T47D (cell line): ENCODE results near the gene KIAA1671.

Experiments
- DNase-seq, 2 experiments: peaks; one replicate each; pipeline versions ENCODE4 v3.0.0 to v3.0.0-alpha.2; 2011 to 2012; ENCODE audit warnings: low read depth in 1 of 2, low spot score in 1 of 2
- JUND ChIP-seq: IDR thresholded peaks from 2 replicates; pipeline ENCODE4 v1.6.1; 2012; ENCODE audit warnings: low read depth
- in situ Hi-C: cut with HindIII; loops from 2 replicates; pipeline ENCODE4 v1.10.0; 2016; ENCODE audit warnings: low sequenced_read_pairs, low pct_unique_long_range_greater_than_20kb

The KIAA1671 gene

GRCh38 chr22:25066861-25067435 lies 114.4 kb downstream of the KIAA1671 start:
- no peak for TF ChIP-seq JUND
- in situ Hi-C loops, result no loop called here
- no peak for DNase-seq

GRCh38 chr22:25067851-25068421 lies 115.4 kb downstream of the KIAA1671 start:
- no peak for DNase-seq
- no peak for TF ChIP-seq JUND
- in situ Hi-C loops, result no loop called here

- DNase-seq, result no peak
Observed at GRCh38 chr22:25068707-25069106, 116.2 kb downstream of the KIAA1671 start.

GRCh38 chr22:25069426-25069757 lies 116.9 kb downstream of the KIAA1671 start:
- no peak for DNase-seq
- in situ Hi-C loops, result no loop called here

More at GRCh38 chr22:25068707-25069106, 116.2 kb downstream of the KIAA1671 start:
- TF ChIP-seq JUND, result no peak
- in situ Hi-C loops, result no loop called here

GRCh38 chr22:25069758-25070481 lies 117.4 kb downstream of the KIAA1671 start:
- in situ Hi-C loops, result no loop called here
- no peak for DNase-seq

More at GRCh38 chr22:25069426-25069757, 116.9 kb downstream of the KIAA1671 start:
- no peak for TF ChIP-seq JUND

GRCh38 chr22:25070956-25071355 lies 118.4 kb downstream of the KIAA1671 start:
- no peak for TF ChIP-seq JUND
- in situ Hi-C loops, result no loop called here
- no peak for DNase-seq

More at GRCh38 chr22:25069758-25070481, 117.4 kb downstream of the KIAA1671 start:
- TF ChIP-seq JUND, result no peak

GRCh38 chr22:25071720-25072119 lies 119.2 kb downstream of the KIAA1671 start:
- in situ Hi-C loops, result no loop called here
- TF ChIP-seq JUND, result no peak
- DNase-seq, result no peak

GRCh38 chr22:25072406-25072805 lies 119.9 kb downstream of the KIAA1671 start:
- in situ Hi-C loops, result no loop called here
- peak in 1 of 2 experiments; percentile 33 for DNase-seq
- TF ChIP-seq JUND, result no peak

GRCh38 chr22:25076336-25076735 lies 123.8 kb downstream of the KIAA1671 start:
- TF ChIP-seq JUND, result no peak
- in situ Hi-C loops, result no loop called here
- no peak for DNase-seq

GRCh38 chr22:25077056-25077455 lies 124.5 kb downstream of the KIAA1671 start:
- no peak for TF ChIP-seq JUND
- in situ Hi-C loops, result no loop called here
- no peak for DNase-seq

- in situ Hi-C loops, result no loop called here
- no peak for DNase-seq
- TF ChIP-seq JUND, result no peak
Observed at GRCh38 chr22:25077964-25078363, 125.4 kb downstream of the KIAA1671 start.

GRCh38 chr22:25078591-25078990 lies 126.1 kb downstream of the KIAA1671 start:
- in situ Hi-C loops, result no loop called here
- no peak for DNase-seq
- no peak for TF ChIP-seq JUND

- in situ Hi-C loops, result no loop called here
- no peak for DNase-seq
Observed at GRCh38 chr22:25080855-25081254, 128.3 kb downstream of the KIAA1671 start.

More at GRCh38 chr22:25080855-25081254, 128.3 kb downstream of the KIAA1671 start:
- TF ChIP-seq JUND, result no peak
